ENCODE results near the gene ENO4.

ENO4 gene

GRCh38 chr10:116899626-116900025 is 50.3 kb downstream of the ENO4 start:
- Mint-ChIP-seq H3K4me3 (no peak overlapping the region), H3K27me3 (ENCODE audit: low read depth) (no peaks in the 10 kb centered on the region), H3K9me3 (no peaks in the 10 kb centered on the region), H3K4me1 (ENCODE audit: low read depth) (no peaks in the 10 kb centered on the region), H3K36me3 (ENCODE audit: low read depth) (no peaks in the 10 kb centered on the region), H3K27ac (no peak overlapping the region)

- Mint-ChIP-seq H3K9me3 (no peaks in the 10 kb centered on the region), H3K27me3 (ENCODE audit: low read depth) (no peaks in the 10 kb centered on the region), H3K4me1 (ENCODE audit: low read depth) (no peaks in the 10 kb centered on the region), H3K4me3 (no peak overlapping the region), H3K36me3 (ENCODE audit: low read depth) (no peaks in the 10 kb centered on the region), H3K27ac (no peak overlapping the region)
Observed at GRCh38 chr10:116905845-116906210, 56.5 kb downstream of the ENO4 start.

- Mint-ChIP-seq H3K4me1 (ENCODE audit: low read depth) (no peaks in the 10 kb centered on the region), H3K27ac (no peak overlapping the region), H3K36me3 (ENCODE audit: low read depth) (no peaks in the 10 kb centered on the region), H3K4me3 (no peak overlapping the region), H3K27me3 (ENCODE audit: low read depth) (no peaks in the 10 kb centered on the region), H3K9me3 (no peaks in the 10 kb centered on the region)
Observed at GRCh38 chr10:116907245-116907987, 58.1 kb downstream of the ENO4 start.

GRCh38 chr10:116909307-116909706 is 60.0 kb downstream of the ENO4 start:
- no peaks in the 10 kb centered on the region for H3K9me3 Mint-ChIP-seq
- H3K36me3 Mint-ChIP-seq (ENCODE audit: low read depth): no peaks in the 10 kb centered on the region
- H3K27me3 Mint-ChIP-seq (ENCODE audit: low read depth): no peaks in the 10 kb centered on the region
- no peak overlapping the region for H3K4me3 Mint-ChIP-seq
- H3K27ac Mint-ChIP-seq: no peak overlapping the region
- H3K4me1 Mint-ChIP-seq (ENCODE audit: low read depth): no peaks in the 10 kb centered on the region

- no peak overlapping the region for H3K27ac Mint-ChIP-seq
- no peaks in the 10 kb centered on the region for H3K36me3 Mint-ChIP-seq (ENCODE audit: low read depth)
Observed at GRCh38 chr10:116910910-116911309, 61.6 kb downstream of the ENO4 start.

GRCh38 chr10:116912162-116912561 is 62.9 kb downstream of the ENO4 start:
- no peaks in the 10 kb centered on the region for H3K27me3 Mint-ChIP-seq (ENCODE audit: low read depth)

More at GRCh38 chr10:116910910-116911309, 61.6 kb downstream of the ENO4 start:
- no peaks in the 10 kb centered on the region for H3K9me3 Mint-ChIP-seq
- H3K4me1 Mint-ChIP-seq (ENCODE audit: low read depth): no peaks in the 10 kb centered on the region
- H3K4me3 Mint-ChIP-seq: no peak overlapping the region
- no peaks in the 10 kb centered on the region for H3K27me3 Mint-ChIP-seq (ENCODE audit: low read depth)

GRCh38 chr10:116913695-116914094 is 64.4 kb downstream of the ENO4 start:
- Mint-ChIP-seq H3K9me3 (no peaks in the 10 kb centered on the region), H3K4me3 (no peak overlapping the region), H3K27ac (no peak overlapping the region), H3K27me3 (ENCODE audit: low read depth) (no peaks in the 10 kb centered on the region), H3K36me3 (ENCODE audit: low read depth) (no peaks in the 10 kb centered on the region), H3K4me1 (ENCODE audit: low read depth) (no peaks in the 10 kb centered on the region)

More at GRCh38 chr10:116912162-116912561, 62.9 kb downstream of the ENO4 start:
- H3K4me3 Mint-ChIP-seq: no peak overlapping the region
- H3K27ac Mint-ChIP-seq: no peak overlapping the region
- H3K4me1 Mint-ChIP-seq (ENCODE audit: low read depth): no peaks in the 10 kb centered on the region
- no peaks in the 10 kb centered on the region for H3K9me3 Mint-ChIP-seq
- no peaks in the 10 kb centered on the region for H3K36me3 Mint-ChIP-seq (ENCODE audit: low read depth)

- H3K27me3 Mint-ChIP-seq (ENCODE audit: low read depth): no peaks in the 10 kb centered on the region
- no peak overlapping the region for H3K4me3 Mint-ChIP-seq
- H3K27ac Mint-ChIP-seq: no peak overlapping the region
- no peaks in the 10 kb centered on the region for H3K9me3 Mint-ChIP-seq
- no peaks in the 10 kb centered on the region for H3K4me1 Mint-ChIP-seq (ENCODE audit: low read depth)
- H3K36me3 Mint-ChIP-seq (ENCODE audit: low read depth): no peaks in the 10 kb centered on the region
Observed at GRCh38 chr10:116915340-116915739, 66.0 kb downstream of the ENO4 start.

GRCh38 chr10:116917481-116917880 is 68.2 kb downstream of the ENO4 start:
- Mint-ChIP-seq H3K4me1 (ENCODE audit: low read depth) (no peaks in the 10 kb centered on the region), H3K4me3 (no peak overlapping the region), H3K36me3 (ENCODE audit: low read depth) (no peaks in the 10 kb centered on the region), H3K27me3 (ENCODE audit: low read depth) (no peaks in the 10 kb centered on the region), H3K27ac (no peak overlapping the region), H3K9me3 (no peaks in the 10 kb centered on the region)

- Mint-ChIP-seq H3K9me3 (no peaks in the 10 kb centered on the region), H3K27me3 (ENCODE audit: low read depth) (no peaks in the 10 kb centered on the region), H3K27ac (no peak overlapping the region), H3K4me3 (no peak overlapping the region), H3K36me3 (ENCODE audit: low read depth) (no peaks in the 10 kb centered on the region), H3K4me1 (ENCODE audit: low read depth) (no peaks in the 10 kb centered on the region)
Observed at GRCh38 chr10:116918583-116918982, 69.3 kb downstream of the ENO4 start.

GRCh38 chr10:116919164-116919563 is 69.9 kb downstream of the ENO4 start:
- H3K4me3 Mint-ChIP-seq: no peak overlapping the region
- no peaks in the 10 kb centered on the region for H3K9me3 Mint-ChIP-seq
- H3K27ac Mint-ChIP-seq: no peak overlapping the region
- no peaks in the 10 kb centered on the region for H3K27me3 Mint-ChIP-seq (ENCODE audit: low read depth)
- H3K4me1 Mint-ChIP-seq (ENCODE audit: low read depth): no peaks in the 10 kb centered on the region
- H3K36me3 Mint-ChIP-seq (ENCODE audit: low read depth): no peaks in the 10 kb centered on the region

- Mint-ChIP-seq H3K9me3 (no peaks in the 10 kb centered on the region), H3K36me3 (ENCODE audit: low read depth) (no peaks in the 10 kb centered on the region), H3K27ac (no peak overlapping the region), H3K4me3 (no peak overlapping the region), H3K27me3 (ENCODE audit: low read depth) (no peaks in the 10 kb centered on the region), H3K4me1 (ENCODE audit: low read depth) (no peaks in the 10 kb centered on the region)
Observed at GRCh38 chr10:116919706-116920105, 70.4 kb downstream of the ENO4 start.

GRCh38 chr10:116925056-116925455 is 75.8 kb downstream of the ENO4 start:
- Mint-ChIP-seq H3K4me1 (ENCODE audit: low read depth) (no peaks in the 10 kb centered on the region), H3K4me3 (no peak overlapping the region), H3K27ac (no peak overlapping the region), H3K36me3 (ENCODE audit: low read depth) (no peaks in the 10 kb centered on the region), H3K9me3 (no peaks in the 10 kb centered on the region), H3K27me3 (ENCODE audit: low read depth) (no peaks in the 10 kb centered on the region)

- H3K36me3 Mint-ChIP-seq (ENCODE audit: low read depth): no peaks in the 10 kb centered on the region
- H3K4me1 Mint-ChIP-seq (ENCODE audit: low read depth): no peaks in the 10 kb centered on the region
- no peaks in the 10 kb centered on the region for H3K9me3 Mint-ChIP-seq
- no peak overlapping the region for H3K4me3 Mint-ChIP-seq
- no peak overlapping the region for H3K27ac Mint-ChIP-seq
- no peaks in the 10 kb centered on the region for H3K27me3 Mint-ChIP-seq (ENCODE audit: low read depth)
Observed at GRCh38 chr10:116926426-116926825, 77.1 kb downstream of the ENO4 start.

- H3K36me3 Mint-ChIP-seq (ENCODE audit: low read depth): no peaks in the 10 kb centered on the region
- H3K4me1 Mint-ChIP-seq (ENCODE audit: low read depth): no peaks in the 10 kb centered on the region
- no peaks in the 10 kb centered on the region for H3K27me3 Mint-ChIP-seq (ENCODE audit: low read depth)
- no peaks in the 10 kb centered on the region for H3K9me3 Mint-ChIP-seq
- H3K27ac Mint-ChIP-seq: no peak overlapping the region
- H3K4me3 Mint-ChIP-seq: no peak overlapping the region
Observed at GRCh38 chr10:116931806-116932205, 82.5 kb downstream of the ENO4 start.
